ENCODE measurements around the gene GLCE. TPM values are rescaled to one million over a fixed set of nuclear protein-coding genes. Genes with fewer than 3 reads are reported as not detected.

GLCE gene
- total RNA-seq, 1 donor from 2014 or later: 5.6 TPM

GRCh38 chr15:69125236-69125635, 35.2 kb upstream of the GLCE start:
- ChIA-PET POLR2A (no interaction called here), CTCF (no interaction called here)
- H3K27ac Mint-ChIP-seq: no peak overlapping the region
- H3K4me1 Mint-ChIP-seq: no peaks in the 10 kb centered on the region
- no peaks in the 10 kb centered on the region for H3K9me3 Mint-ChIP-seq
- intact Hi-C loops (cut with micrococcal nuclease): no loop called here
- no peak for TF ChIP-seq CTCF (IDR thresholded peaks at IDR 0.05)
- no peaks in the 10 kb centered on the region for H3K36me3 Mint-ChIP-seq (ENCODE audit: low read depth)
- H3K27me3 Mint-ChIP-seq: peaks cover 5% of the 10 kb centered on the region
- ATAC-seq (ENCODE audit: low read depth) (no peak), DNase-seq (no peak)
- no peak overlapping the region for H3K4me3 Mint-ChIP-seq

- Mint-ChIP-seq H3K4me3 (no peak overlapping the region), H3K9me3 (no peaks in the 10 kb centered on the region), H3K27me3 (peaks cover 2% of the 10 kb centered on the region), H3K4me1 (peaks cover under 1% of the 10 kb centered on the region), H3K36me3 (ENCODE audit: low read depth) (no peaks in the 10 kb centered on the region), H3K27ac (no peak overlapping the region)
- TF ChIP-seq CTCF (IDR thresholded peaks at IDR 0.05): no peak
- intact Hi-C loops (cut with micrococcal nuclease): no loop called here
- CTCF ChIA-PET: no interaction called here
- DNase-seq (no peak), ATAC-seq (ENCODE audit: low read depth) (no peak)
- POLR2A ChIA-PET: no interaction called here
These were observed 34.4 kb upstream of the GLCE start for GRCh38 chr15:69126054-69126469.

GRCh38 chr15:69127306-69127705, 33.1 kb upstream of the GLCE start:
- ChIA-PET CTCF (no interaction called here), POLR2A (no interaction called here)
- no peak for TF ChIP-seq CTCF (IDR thresholded peaks at IDR 0.05)
- Mint-ChIP-seq H3K9me3 (no peaks in the 10 kb centered on the region), H3K4me3 (no peak overlapping the region), H3K27ac (no peak overlapping the region), H3K36me3 (ENCODE audit: low read depth) (no peaks in the 10 kb centered on the region), H3K4me1 (peaks cover 13% of the 10 kb centered on the region), H3K27me3 (no peaks in the 10 kb centered on the region)
- DNase-seq (no peak), ATAC-seq (ENCODE audit: low read depth) (no peak)
- intact Hi-C loops (cut with micrococcal nuclease): no loop called here

GRCh38 chr15:69128667-69129311, 31.6 kb upstream of the GLCE start:
- Mint-ChIP-seq H3K9me3 (no peaks in the 10 kb centered on the region), H3K4me1 (peaks cover 16% of the 10 kb centered on the region), H3K27me3 (no peaks in the 10 kb centered on the region), H3K27ac (no peak overlapping the region), H3K4me3 (no peak overlapping the region), H3K36me3 (ENCODE audit: low read depth) (no peaks in the 10 kb centered on the region)
- DNase-seq: no peak
- no peak for TF ChIP-seq CTCF (IDR thresholded peaks at IDR 0.05)
- ChIA-PET CTCF (no interaction called here), POLR2A (no interaction called here)
- intact Hi-C loops (cut with micrococcal nuclease): no loop called here
- no peak for ATAC-seq (ENCODE audit: low read depth)

GRCh38 chr15:69131362-69132220, 28.8 kb upstream of the GLCE start:
- ATAC-seq (ENCODE audit: low read depth) (no peak), DNase-seq (no peak)
- no peak overlapping the region for H3K27ac Mint-ChIP-seq
- no peak for TF ChIP-seq CTCF (IDR thresholded peaks at IDR 0.05)
- POLR2A ChIA-PET: no interaction called here
- H3K27me3 Mint-ChIP-seq: peaks cover 3% of the 10 kb centered on the region
- no peaks in the 10 kb centered on the region for H3K9me3 Mint-ChIP-seq
- CTCF ChIA-PET: no interaction called here
- H3K4me1 Mint-ChIP-seq: peaks cover 16% of the 10 kb centered on the region
- H3K36me3 Mint-ChIP-seq (ENCODE audit: low read depth): no peaks in the 10 kb centered on the region
- no peak overlapping the region for H3K4me3 Mint-ChIP-seq
- intact Hi-C loops (cut with micrococcal nuclease): no loop called here

Data from activated B cell treated with CpG ODN at 0.5 μM for 24 hours (primary cell).